Stimulated activated CD4-positive, alpha-beta T cell treated with anti-CD3 and anti-CD28 coated beads, Interleukin-1b, Interleukin-23, amount 100 ng/mL, for 1 hour (primary cell): Measurements from ENCODE around the gene INPP4B.
A peak's percentile ranks its signal among the peaks of the same experiment; 100 is the strongest.
"Not testable (repeated sequence)": the region's sequence is repeated elsewhere in the genome, so short reads cannot be mapped to it uniquely, and the experiment has no call there.

Experiments
- DNase-seq, 2 donors: peaks; one replicate each; pipeline ENCODE4 v3.0.0-alpha.2; 2020; ENCODE audit warnings: low read depth in 2 of 2

Gene INPP4B

GRCh38 chr4:142413485-142413884, 432.6 kb downstream of the INPP4B start:
- DNase-seq, result no peak

- no peak for DNase-seq
Measured at GRCh38 chr4:142411993-142412392, 434.1 kb downstream of the INPP4B start.

- DNase-seq, result no peak
Measured at GRCh38 chr4:142408003-142408441, 438.1 kb downstream of the INPP4B start.

GRCh38 chr4:142407596-142407995, 438.5 kb downstream of the INPP4B start:
- no peak for DNase-seq

- no peak for DNase-seq
Measured at GRCh38 chr4:142406917-142407501, 439.1 kb downstream of the INPP4B start.

GRCh38 chr4:142406499-142406835, 439.6 kb downstream of the INPP4B start:
- no peak for DNase-seq

GRCh38 chr4:142405695-142406498, 440.2 kb downstream of the INPP4B start:
- no peak for DNase-seq

GRCh38 chr4:142405021-142405694, 440.9 kb downstream of the INPP4B start:
- DNase-seq, result peak in 1 of 2 donors; percentile 17

GRCh38 chr4:142404191-142404611, 441.9 kb downstream of the INPP4B start:
- DNase-seq, result no peak

GRCh38 chr4:142402900-142403299, 443.2 kb downstream of the INPP4B start:
- DNase-seq, result no peak

- DNase-seq, result no peak
Measured at GRCh38 chr4:142402156-142402555, 443.9 kb downstream of the INPP4B start.

- DNase-seq, result not testable (repeated sequence)
Measured at GRCh38 chr4:142397364-142397991, 448.6 kb downstream of the INPP4B start.

GRCh38 chr4:142396279-142396678, 449.8 kb downstream of the INPP4B start:
- no peak for DNase-seq

- no peak for DNase-seq
Measured at GRCh38 chr4:142393127-142393526, 453.0 kb downstream of the INPP4B start.

GRCh38 chr4:142386856-142387255, 459.2 kb downstream of the INPP4B start:
- no peak for DNase-seq

- DNase-seq, result no peak
Measured at GRCh38 chr4:142386449-142386848, 459.7 kb downstream of the INPP4B start.

GRCh38 chr4:142383800-142384470, 462.2 kb downstream of the INPP4B start:
- no peak for DNase-seq

- DNase-seq, result no peak
Measured at GRCh38 chr4:142383354-142383753, 462.7 kb downstream of the INPP4B start.

- no peak for DNase-seq
Measured at GRCh38 chr4:142380052-142380602, 466.0 kb downstream of the INPP4B start.

GRCh38 chr4:142379277-142380051, 466.6 kb downstream of the INPP4B start:
- no peak for DNase-seq

GRCh38 chr4:142378179-142378578, 467.9 kb downstream of the INPP4B start:
- DNase-seq, result no peak
